ENCODE data around the gene RNF13.

RNF13 gene

DNA sequence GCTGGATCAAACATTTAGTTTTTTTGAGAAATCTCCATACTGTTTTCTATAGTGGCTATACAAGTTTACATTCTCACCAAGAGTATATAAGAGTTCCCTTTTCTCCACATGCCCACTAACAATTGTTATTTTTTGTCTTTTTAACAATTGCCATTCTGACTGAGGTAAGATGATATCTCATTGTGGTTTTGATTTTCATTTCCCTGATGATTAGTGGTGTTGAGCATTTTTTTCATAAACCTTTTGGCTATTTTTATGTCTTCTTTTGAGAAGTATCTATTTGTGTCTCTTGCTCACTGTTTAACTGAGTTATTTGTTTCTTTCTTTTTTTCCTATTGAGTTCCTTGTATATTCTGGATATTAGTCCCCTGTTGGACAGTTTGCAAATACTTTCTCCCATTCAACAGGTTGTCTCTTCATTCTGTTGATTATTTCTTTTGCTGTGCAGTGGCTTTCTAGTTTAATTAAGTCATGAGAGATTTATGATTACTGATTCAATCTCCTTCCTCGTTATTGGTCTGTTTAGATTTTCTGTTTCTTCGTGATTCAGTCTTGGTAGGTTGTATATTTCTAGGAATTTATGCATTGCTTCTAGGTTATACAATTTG is 6.7 kb upstream of the RNF13 start:
- no peak overlapping the region for H3K27ac ChIP-seq
- DNase-seq (ENCODE audit: low spot score), result no peak
- TF ChIP-seq, protein P1, sequence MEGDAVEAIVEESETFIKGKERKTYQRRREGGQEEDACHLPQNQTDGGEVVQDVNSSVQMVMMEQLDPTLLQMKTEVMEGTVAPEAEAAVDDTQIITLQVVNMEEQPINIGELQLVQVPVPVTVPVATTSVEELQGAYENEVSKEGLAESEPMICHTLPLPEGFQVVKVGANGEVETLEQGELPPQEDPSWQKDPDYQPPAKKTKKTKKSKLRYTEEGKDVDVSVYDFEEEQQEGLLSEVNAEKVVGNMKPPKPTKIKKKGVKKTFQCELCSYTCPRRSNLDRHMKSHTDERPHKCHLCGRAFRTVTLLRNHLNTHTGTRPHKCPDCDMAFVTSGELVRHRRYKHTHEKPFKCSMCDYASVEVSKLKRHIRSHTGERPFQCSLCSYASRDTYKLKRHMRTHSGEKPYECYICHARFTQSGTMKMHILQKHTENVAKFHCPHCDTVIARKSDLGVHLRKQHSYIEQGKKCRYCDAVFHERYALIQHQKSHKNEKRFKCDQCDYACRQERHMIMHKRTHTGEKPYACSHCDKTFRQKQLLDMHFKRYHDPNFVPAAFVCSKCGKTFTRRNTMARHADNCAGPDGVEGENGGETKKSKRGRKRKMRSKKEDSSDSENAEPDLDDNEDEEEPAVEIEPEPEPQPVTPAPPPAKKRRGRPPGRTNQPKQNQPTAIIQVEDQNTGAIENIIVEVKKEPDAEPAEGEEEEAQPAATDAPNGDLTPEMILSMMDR (conservative IDR thresholded peaks at IDR 0.05; ENCODE audit: low read depth), result no peak
- ChIA-PET POLR2A (ENCODE audit: low non-redundant PET) (no interaction called here), CTCF (no interaction called here)

- CTCF ChIA-PET, result interaction anchor here (0.6 to 2.6 kb wide), 17 partner anchors 10 to 554 kb away, joined by 3 to 45 read pairs (median 4); partner anchors contain the start of gene COMMD2
- TF ChIP-seq, protein P1 (conservative IDR thresholded peaks at IDR 0.05; ENCODE audit: low read depth), result peak; percentile 87
- POLR2A ChIA-PET (ENCODE audit: low non-redundant PET), result no interaction called here
- no peak overlapping the region for H3K27ac ChIP-seq
- peak; percentile 68 for DNase-seq (ENCODE audit: low spot score)
Observed at GRCh38 chr3:149808209-149808829, 4.7 kb upstream of the RNF13 start.

DNA sequence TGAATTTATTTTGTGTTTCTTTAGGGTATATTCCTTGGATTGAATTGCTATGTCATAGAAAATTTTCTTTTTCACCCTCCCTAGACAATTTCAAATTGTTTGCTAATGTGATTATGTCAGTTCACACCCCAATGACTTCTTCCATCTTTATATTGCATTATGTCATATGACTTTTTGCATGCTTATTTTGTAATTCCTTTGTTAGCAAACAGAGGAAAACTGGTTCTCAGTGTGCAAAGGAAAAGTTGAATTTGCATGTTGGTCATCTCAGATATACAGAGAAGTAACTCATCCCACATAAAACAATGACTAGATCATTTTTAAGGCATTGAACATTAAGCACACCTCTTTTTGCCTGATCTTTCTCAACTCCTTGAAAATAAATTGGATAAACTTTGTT is 3.3 kb upstream of the RNF13 start:
- ChIA-PET CTCF (no interaction called here), POLR2A (ENCODE audit: low non-redundant PET) (no interaction called here)
- no peak for DNase-seq (ENCODE audit: low spot score)
- TF ChIP-seq, protein P1 (conservative IDR thresholded peaks at IDR 0.05; ENCODE audit: low read depth), result no peak
- H3K27ac ChIP-seq, result no peak overlapping the region

DNA sequence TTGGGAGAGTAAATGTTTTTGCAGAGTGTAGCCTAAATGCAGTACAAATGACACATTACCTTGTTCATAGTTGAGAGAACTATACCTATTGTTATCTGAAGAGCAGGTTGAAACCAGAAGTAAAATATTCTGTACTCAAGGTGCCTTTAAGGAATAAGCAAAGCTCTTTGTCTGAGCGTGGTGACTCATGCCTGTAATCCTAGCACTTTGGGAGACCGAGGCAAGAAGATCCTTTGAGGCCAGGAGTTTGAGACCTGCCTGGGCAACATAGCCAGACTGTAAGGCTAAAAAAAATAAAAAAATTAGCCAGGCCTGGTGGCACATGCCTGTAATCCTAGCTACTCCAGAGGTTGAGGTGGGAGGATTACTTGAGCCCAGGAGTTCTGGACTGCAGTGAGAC is 2.2 kb upstream of the RNF13 start:
- DNase-seq (ENCODE audit: low spot score), result no peak
- TF ChIP-seq, protein P1 (conservative IDR thresholded peaks at IDR 0.05; ENCODE audit: low read depth), result no peak
- H3K27ac ChIP-seq, result no peak overlapping the region
- CTCF ChIA-PET, result interaction anchor here (0.6 kb wide), 2 partner anchors 280 to 759 kb away, joined by 3 to 4 read pairs; no protein-coding TSS in a partner anchor
- POLR2A ChIA-PET (ENCODE audit: low non-redundant PET), result no interaction called here

GRCh38 chr3:149812165-149812605 is 830 bp upstream of the RNF13 start:
- ChIA-PET POLR2A (ENCODE audit: low non-redundant PET) (no interaction called here), CTCF (no interaction called here)
- DNase-seq (ENCODE audit: low spot score), result no peak
- peak overlapping the region; percentile 99 for H3K27ac ChIP-seq
- TF ChIP-seq, protein P1 (conservative IDR thresholded peaks at IDR 0.05; ENCODE audit: low read depth), result no peak

DNA sequence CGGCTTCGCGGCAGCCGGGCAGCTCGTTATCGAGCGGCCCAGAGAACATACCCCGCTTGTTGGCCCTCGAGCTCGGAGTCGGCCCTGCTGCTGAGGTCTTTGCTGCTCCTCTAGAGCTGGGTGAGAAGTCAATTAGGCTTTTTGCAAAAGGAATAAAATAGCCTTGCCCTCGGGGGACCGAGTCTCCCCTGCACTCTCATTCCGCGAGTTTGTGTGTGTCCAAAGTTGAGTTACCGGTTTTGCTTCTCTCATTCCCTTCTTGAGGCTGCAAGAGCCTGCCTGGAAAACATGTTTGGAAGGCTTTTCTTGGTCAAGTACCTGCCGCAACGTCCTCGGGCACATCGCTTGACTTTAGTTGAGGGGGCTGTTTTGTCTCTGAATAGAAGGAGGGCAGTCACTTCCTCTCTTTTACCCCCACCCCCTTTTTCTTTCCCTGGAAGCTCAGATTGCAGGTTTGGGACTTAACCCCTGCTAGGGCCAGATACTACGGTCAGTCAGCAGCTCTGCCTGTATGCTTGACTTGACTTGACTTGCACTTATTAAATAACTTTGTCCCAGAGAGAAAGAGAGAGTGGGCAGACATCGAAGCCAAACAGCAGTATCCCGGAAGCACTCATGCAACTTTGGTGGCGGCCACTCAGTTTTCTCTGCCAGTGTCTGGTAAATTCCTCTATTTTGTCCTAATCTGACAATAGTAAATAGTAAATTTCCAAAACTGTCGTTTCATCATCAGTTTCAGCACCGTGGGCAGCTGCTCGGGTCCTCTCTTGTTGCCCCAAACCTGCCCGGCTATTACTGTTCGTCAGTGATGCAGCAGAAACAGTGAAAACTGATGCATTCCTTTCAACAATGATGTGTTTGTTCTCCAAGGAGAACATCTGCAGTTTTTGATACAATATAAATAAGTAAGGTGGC is 609 bp downstream of the RNF13 start:
- CTCF ChIA-PET, result interaction anchor here (0.7 to 1.4 kb wide), 2 partner anchors 42 to 480 kb away, joined by 3 to 4 read pairs; partner anchors contain the start of gene TM4SF18
- DNase-seq (ENCODE audit: low spot score), result peak; percentile 27
- TF ChIP-seq, protein P1 (conservative IDR thresholded peaks at IDR 0.05; ENCODE audit: low read depth), result no peak
- POLR2A ChIA-PET (ENCODE audit: low non-redundant PET), result interaction anchor here (0.5 to 0.6 kb wide), 3 partner anchors 45 to 279 kb away, joined by 3 to 5 read pairs (median 3); no protein-coding TSS in a partner anchor
- peak overlapping the region; percentile 99 for H3K27ac ChIP-seq

All from RWPE1 (cell line).